Stimulated activated naive CD4-positive, alpha-beta T cell treated with Interleukin-2 at 50 U/mL for 16 hours (primary cell): ENCODE results near the gene PCK1.

Experiments used
- DNase-seq: peaks from one replicate; lab custom pipeline; 2025; lab: John Stamatoyannopoulos, UW

PCK1 gene

DNA sequence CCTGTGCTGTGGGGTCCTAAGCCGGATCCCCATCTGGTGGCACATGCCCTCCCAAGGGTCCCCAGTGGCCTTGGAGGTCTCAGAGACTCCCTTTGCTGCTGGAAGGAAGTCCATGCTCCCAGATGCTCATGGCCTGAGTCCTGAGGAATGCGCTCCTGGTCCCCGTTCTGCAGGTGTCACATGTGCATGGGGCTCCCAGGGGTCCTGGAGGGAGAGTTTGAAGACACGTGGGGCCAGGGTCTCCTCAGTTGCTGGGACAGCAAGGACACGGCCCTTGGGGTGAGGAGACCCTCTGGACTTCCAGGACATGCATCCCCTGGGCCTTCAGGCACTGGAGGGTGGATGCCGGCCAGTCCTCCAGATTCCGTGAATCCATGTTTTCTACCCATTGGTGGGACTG is 47.6 kb downstream of the PCK1 start:
- DNase-seq = no peak

DNA sequence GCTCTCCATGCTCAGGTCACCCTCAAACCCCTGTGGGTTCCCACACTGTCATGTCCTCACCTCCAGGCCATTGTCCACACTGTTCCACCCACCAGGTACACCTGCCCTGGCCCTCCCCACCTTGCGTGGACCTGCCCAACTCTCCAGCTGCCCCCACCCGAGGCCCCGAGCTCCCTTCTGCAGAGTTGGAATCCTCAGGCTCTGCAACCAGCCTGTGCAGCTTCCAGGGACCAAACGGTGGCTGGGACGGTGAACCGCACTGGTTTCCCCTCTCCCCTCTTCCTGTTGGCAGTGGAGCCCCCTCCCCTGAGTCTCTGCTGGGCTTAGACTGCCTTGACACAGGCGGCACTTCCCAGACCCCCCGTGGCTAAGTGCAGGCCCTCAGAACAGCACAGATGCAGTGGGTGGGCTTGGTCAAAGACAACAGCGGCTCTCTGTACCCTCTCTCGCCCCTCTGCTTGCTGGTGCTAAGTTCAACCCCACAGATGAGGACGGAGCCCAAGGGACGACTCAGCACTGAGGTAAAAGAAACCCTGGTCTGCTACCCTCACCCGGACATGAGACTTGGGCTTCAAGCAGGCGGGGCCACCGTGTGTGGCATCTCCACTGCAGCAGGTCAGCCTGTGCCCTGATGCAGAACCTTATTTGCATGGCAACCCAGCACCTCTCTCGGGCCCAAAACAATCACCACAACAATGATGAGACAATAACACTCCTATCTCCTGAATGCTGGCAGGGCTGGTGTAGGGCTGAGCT is 48.4 kb downstream of the PCK1 start:
- DNase-seq = no peak

DNA sequence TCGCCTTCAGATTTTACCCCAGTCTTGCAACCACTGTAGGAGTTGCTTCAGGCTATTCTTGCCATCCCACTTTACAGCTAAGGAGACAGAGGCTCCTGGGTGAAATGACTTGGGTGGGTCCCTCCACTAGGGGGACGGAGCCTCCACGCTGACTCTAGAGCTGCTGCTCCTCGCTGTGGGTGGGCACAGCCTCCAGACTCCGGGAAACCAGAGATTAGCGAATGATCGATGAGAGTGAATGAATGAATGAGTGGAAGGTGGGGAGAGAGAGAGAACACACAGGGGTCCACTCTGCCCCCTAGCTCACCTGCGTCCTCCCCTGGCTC is 48.9 kb downstream of the PCK1 start:
- DNase-seq = no peak

DNA sequence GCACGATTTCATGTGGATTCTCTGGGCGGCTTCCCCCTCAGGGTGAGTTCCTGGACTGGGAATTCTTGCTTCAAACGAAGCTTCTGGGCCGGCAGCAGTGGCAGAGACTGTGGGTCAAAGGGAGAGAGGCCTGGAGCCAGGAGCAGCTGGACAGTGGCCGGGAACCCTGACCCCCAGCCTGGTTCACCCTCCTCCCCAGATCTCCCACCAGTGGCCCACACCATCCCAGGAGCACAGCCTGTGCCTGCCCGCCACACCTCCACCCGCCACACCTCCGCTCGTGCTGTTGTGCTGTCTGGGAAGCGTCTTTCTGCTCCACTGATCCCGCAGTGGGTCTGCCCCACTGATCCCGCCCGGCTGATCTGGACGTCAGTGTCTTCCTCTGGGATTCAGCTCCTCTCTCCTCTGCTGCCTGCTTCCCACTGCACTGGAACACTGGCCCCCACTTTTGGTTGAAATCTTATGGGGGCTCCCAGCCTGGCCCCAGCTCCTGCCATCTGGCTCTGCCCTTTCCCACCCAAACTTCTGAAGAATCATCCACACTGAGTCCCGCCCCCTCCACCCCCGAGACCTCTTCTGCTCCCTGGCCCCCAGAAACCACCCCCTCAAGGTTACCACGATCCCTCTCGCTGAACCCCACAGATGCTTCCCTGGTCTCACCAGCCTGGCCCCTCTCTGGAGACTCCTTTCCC is 49.5 kb downstream of the PCK1 start:
- no peak for DNase-seq

DNA sequence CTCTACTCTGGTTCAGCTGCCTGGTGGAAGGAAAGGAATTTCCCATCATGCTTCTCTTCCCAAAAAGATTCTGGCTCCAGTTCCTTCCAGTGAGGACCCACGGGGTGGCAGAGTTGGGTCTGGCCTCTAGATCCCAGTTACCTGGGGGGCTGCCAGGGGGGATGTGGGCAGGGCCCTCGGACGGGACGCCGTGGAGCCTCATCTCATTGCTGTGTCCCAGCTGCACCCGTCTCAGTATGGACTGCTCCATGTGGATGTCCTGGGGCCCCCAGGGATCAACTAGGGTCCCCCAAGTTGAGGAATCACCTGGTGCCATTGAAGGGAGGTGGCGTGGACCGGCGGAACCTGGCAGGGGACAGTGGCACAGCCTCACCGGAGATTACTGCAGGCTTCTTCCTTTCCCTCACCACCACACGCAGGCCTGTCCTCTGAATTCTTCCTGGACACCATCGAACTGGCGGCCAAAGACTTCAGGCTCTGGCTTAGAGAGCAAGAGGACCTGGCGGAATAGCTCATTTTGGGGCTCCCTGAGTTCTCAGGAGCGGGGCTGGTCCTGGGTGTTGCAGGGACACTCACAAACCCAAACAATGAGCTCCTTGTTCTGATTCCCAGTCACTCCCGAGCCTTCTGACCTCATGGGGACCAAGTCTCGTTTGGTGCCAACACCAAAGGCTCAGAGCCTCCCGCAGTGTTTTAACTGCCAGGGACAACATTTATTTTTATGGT is 50.8 kb downstream of the PCK1 start:
- DNase-seq = no peak

DNA sequence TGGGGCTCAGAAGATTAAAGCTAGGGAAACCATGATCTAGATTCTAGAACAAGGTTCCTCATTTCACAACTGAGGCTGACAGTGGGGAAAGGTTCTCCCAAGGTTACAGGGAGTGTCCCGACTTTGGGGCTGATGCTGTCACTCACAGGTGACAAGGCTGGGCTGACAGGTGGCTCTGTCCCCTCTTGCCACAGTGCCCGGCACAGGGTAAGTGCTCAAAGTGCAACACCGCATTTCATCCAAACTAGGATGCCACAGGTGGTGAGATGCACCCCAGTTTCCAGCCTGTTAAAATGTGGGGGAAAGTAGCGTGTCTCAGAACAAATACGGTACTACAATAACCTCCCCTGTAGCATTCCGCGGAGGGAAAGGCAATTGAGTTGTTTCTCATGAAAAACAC is 51.5 kb downstream of the PCK1 start:
- no peak for DNase-seq

DNA sequence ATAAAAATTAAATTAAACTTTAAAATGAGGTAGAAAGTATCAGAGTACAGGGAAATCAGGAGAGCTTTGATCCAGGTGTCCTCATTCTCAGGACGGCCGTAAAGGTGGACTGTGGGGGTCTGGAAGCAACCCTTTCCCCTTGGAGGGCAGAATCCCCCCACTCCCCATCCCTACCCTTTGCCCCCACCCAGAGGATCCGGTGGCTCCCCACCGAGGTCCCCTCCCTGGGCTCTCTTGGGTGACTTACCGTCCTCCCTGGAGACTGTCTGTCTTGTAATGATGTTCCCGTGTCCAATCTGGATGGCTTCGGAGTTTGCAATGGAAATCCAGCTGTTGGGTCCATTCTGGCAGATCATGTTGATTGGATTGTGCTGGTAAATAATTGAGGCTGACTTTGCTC is 52.0 kb downstream of the PCK1 start:
- no peak for DNase-seq

DNA sequence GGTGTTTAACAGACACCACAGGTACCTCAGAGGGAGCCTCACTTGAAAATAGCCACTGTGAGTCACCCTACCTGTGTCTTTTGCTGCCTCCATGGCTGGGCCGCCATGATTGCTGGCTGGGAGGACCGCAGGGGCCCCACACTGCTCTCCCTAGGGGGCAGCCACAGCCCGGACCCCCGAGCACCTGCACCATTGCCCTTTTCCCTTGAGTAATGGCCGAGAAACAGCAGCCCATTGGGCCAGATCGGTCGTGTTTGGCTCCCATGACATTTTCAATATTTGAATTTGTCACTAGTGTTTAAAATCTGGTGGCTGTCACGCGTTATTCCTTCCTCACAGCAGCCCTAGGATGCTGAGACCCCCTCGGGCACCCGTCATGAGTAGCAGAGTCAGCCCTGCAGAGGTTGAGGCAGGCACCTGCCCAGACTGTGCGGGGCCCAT is 52.6 kb downstream of the PCK1 start:
- no peak for DNase-seq

DNA sequence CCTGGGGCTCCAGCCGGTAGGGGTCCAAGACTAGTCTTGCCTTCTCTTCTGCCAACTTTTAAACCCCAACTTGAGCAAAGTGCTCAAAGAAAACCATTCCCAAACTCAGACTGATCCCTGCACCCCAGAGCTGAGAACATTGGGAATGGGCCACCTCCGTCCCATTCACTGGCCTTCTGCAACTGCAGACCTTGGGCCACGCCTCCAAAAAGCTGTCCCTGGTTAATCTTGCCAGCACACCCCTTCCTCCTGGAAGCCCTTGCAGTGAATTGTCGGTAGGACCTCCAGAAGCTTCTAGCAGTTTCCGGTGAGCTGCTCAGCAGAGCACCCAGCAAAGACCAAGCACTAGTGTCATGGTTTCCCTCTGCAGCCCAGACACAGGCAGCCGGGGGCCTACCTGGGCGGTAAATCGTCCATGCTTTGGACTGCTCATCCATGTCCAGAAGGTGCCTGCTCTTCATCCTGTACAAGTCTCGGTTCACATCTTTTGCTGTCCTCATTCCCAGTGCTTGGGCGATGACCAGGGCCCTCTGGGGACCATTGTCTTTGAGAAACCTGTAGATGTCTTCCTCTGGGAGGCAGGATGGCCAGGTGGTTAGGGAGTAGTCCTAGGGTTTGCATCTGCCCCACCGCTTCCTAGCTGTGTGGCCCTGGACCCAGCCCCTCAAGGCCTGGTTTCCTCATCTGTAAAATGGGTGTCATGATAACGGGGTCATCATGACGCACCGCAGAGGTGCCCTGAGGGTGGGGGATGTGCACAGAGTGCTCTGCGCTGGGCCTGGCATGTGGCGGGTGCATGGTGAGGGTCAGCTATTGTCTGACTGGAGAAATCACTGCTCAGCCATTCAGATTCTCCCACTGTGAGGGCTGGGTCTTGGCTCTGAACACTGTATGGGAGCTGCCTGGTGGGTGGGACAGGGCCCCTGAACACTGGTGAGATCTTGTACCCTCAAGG is 53.9 kb downstream of the PCK1 start:
- DNase-seq = no peak

DNA sequence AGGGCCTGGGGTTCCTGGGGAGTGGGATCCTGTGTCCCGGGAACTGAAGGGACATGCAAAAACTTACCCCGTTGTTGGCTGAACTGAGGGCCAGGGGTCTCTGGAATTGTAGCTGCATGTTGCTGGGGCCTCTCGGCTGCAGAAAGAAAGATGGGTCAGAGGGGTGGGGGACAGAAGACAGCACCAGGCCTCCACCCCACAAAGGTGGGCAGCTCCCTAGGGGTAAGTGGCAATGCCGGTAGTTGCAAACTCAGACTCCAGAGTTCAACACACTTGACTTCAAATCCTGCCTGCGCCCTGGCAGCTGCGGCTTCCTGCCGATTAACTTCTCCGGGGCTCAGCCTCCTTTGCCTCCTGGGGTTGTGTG is 54.5 kb downstream of the PCK1 start:
- DNase-seq = no peak

DNA sequence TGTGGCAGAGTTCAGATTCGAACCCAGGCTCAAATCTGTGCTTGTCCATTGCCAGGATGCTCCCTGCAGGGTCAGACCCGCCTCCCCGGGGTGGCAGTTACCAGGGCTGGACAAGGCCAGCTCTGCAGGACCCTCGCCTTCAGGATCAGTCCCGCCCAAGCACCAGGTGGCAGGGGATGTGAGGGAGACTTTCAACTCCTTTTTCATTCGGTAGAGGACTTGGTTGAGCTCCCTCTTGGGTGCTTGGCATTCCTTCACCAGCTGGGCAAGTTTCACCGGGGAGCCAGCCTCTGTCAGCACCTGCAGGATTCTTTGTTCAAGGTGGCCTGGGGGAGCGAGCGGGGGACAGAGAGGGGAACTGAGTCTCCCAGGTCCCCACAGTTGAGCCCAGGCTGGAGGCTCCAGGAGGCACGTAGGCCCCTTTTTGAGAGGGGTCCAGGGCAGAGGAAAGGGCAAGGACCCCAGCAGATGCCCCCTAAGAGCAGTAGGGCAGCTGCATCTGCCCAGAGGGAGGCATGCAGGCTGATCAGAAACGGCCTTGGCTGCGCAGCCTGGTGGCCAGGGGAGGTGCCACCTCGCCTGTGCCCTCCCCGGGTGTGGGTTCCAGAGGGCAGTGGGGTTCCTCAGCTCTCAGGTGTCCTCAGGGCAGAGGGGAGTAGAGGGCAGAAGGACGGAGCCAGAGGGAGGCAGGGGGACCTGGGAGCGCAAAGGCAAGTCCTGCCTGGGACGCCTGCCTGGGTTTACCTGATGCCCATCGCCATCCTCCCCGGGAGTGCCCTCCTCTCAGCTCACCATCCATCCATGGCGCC is 55.4 kb downstream of the PCK1 start:
- DNase-seq = no peak

DNA sequence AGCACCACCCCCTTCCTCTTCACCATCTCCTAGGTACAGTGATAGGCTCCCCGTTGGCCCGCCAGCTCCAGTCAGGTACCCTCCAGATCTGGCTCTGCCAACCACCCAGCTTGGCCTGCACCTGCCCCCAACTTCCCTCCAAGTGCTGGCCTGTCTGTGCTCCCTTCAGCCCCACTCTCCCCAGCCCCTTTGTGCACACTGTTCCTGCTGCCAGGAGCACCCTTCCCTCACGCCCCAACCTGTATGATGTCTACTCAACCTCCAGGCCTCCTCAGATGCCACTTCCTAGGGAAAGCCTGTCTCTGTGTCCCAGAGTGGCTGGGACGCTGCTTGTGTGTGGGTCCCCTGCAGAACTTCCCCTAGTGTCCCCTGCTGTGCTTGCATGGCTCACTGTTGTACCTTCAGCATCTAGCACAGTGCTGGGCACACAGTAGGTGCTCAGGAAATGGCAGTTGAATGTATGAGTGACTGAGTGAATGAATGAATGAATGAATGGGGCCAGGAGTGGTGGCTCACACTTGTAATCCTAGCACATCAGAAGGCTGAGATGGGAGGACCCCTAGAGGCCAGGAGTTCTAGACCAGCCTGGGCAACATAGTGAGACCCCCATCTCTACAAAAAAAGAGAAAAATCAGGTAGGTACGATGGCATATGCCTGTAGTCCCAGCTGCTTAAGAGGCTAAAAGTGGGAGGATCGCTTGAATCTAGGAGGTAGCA is 56.3 kb downstream of the PCK1 start:
- DNase-seq = no peak
